ENCODE data around the gene MLXIPL.
"Not testable (repeated sequence)": the region's sequence is repeated elsewhere in the genome, so short reads cannot be mapped to it uniquely, and the experiment has no call there.

The MLXIPL gene

DNA sequence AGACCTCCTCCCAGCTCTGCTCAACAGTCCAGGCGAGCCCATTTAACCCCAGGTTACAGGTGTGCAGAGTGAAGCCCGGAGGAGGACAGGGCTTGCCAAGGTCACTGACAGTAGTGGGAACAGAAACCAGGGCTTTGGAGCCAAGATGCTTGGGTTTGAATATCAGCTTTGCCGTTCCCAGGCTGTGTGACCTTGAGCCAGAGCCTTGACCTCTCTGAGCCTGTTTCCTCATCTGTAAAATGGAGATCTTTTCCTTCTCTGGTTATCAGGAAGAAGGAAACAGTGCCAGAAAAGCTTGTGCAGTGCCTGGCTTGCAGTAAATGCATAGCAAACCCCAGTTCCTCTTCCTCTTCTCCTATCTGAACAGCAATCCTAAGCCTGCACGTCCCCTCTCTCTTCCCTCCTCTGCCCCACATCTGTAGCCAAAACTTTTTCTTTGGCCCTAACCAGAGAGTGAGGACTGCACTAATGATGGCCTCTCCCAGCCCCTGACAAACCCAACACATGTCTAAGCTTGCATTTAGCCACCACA lies 21.4 kb upstream of the MLXIPL start:
- no peak for DNase-seq

DNA sequence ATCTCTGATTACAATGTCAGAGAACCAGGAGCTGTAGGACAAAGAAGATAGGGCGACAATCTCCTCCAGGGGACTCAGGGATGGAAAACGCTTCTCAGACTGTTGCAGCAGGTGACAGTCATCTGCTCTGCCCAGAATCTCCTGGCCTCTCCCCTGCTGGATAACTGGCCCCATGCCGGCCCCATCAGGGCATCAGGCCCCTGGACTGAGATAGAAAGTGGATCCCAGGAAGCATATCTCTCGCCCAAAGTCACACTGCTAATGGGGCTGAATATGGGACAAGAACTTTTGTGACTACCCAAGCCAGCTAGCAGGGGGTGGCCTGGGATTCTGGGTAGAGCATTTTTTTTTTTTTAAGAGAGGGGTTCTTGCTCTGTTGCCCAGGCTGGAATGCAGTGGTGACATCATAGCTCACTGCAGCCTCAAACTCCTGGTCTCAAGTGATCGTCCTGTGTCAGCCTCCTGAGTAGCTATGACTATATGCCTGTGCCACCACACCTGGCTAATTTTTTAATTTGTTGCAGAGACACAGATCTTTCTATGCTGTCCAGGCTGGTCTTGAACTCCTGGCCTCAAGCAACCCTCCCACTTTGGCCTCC lies 20.5 kb upstream of the MLXIPL start:
- DNase-seq = no peak

DNA sequence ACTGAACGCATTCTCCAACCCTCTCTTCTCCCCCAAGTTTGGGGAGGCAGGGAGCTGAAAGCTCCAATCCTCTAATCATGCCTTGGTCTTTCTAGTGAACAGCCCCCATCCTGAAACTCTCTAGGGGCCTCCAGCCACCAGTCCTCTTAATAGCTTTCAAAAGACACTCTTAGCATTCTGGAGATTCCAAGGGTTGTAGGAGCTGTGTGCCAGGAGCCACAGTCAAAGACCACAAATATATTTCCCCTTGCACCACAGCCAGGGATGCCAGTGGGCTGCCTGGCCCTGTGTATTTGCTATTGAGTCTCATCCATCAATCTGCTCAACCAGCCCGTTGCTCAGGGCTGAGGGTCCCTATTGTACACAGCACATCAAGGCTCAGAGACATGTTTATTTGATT lies 18.5 kb upstream of the MLXIPL start:
- no peak for DNase-seq

DNA sequence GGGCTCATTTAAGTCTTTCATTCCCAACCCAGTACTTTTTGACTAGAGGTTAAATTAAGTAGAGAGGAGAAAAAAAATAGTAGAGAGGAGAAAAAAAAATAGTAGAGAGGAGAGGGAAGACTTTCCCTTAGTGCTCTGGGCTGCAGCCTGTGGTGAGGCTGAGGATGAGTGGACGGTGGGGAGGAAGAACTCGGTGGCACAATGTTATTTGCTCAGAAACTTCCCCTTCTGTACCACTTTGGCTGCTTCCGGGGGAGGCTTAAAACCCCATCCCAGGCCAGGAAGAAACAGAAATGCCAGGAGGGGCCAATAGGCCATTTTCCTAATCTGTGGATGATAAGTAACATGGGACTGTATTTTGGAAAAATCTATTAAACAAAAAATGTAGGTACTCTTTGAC lies 14.6 kb upstream of the MLXIPL start:
- no peak for DNase-seq

DNA sequence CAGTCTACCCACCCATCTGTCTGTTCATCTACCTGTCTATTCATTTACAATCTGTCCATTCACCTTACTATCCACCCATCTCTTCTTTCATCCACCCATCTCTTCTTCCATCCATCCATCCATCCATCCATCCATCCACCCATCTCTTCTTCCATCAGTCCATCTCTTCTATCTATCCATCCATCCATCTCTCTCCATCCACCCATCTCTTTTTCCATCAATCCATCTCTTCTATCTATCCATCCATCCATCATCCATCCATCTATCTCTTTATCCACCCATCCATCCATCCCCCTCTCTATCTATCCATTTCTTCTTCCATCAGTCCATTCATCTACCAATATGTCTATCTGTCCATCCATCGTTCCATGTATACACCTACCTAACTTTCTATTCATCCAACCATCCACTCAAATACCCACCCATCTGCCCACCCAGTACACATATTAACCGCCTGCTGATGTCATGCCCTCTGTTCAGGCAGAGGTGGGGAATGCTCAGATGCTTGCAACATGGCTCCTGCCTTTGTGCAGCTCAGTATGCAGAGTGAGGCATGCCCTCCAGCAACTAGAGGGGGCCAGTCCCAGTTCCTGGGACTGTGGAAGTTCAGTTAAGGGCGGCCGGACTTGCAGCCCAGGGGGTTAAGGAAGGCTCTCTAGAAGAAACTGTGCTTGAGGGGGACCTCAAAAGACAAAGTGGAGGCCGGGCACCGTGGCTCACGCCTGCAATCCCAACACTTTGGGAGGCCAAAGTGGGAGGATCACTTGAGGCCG lies 11.3 kb upstream of the MLXIPL start:
- no peak for DNase-seq

DNA sequence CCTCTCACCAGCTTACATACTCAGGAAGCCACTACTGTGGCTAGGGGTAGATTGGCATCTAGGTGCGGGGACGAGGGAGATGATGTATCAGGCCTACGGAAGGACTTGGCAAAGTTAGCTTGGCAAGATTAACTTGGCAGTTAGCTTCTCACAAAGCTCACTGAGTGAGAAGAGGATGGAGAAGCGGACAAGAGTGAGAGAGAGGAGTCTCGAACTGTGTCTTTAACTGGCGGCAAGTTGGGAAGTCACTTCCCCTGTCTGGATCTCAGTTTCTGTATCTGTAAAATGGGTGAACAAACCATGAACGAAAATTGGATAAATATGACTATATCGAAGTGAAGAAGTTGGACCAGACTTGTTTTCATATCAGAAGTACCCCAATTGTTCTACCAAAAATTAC lies 9.5 kb upstream of the MLXIPL start:
- no peak for DNase-seq

DNA sequence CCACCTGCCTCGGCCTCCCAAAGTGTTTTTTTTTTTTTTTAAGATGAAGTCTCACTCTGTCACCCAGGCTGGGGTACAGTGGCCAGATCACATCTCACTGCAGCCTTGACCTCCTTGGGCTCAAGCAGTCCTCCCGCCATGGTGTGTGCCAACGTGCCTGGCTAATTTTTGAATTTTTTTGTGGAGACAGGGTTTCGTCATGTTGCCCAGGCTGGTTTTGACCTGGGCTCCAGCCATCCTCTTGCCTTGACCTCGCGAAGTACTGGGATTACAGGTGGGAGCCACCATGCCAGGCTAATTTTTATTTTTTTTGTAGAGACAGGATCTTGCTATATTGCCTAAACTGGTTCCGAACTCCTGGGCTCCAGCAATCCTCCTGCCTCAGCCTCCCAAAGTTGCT lies 9.0 kb upstream of the MLXIPL start:
- DNase-seq = no peak

DNA sequence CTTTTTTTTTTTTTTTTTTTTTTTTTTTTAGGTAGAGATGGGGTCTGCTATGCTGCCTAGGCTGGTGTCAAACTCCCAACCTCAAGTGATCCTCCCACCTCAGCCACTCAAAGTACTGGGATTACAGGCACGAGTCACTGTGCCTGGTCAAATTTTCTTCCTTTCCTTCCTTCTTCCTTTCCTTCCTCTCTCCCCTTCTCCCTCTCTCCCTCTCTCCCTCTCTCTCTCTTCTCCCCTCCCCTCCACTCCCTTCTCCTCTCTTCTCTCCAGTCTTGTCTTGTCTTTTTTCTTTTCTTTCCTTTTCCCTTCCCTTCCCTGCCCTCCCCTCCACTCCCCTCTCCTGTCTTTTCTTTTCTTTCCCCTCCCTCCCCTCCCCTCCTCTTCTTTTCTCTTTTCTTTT lies 7.2 kb upstream of the MLXIPL start:
- DNase-seq = no peak

DNA sequence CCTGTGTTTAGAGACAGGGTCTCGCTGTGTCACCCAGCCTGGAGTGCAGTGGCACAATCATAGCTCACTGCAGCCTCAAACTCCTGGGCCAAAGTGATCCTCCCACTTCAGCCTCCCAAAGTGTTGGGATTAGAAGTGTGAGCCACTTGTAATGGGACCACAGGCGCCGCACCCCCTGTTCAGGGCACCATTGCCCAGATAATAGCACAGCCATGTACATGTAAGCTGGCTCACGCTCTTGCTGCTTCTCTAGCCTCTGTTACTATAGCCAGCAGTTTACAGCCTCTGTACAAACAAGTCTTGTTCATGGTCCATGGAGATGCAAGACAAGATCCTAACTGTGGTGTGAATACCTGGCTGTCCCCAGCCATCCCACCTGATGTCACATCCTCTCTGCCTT lies 4.2 kb upstream of the MLXIPL start:
- no peak for DNase-seq

DNA sequence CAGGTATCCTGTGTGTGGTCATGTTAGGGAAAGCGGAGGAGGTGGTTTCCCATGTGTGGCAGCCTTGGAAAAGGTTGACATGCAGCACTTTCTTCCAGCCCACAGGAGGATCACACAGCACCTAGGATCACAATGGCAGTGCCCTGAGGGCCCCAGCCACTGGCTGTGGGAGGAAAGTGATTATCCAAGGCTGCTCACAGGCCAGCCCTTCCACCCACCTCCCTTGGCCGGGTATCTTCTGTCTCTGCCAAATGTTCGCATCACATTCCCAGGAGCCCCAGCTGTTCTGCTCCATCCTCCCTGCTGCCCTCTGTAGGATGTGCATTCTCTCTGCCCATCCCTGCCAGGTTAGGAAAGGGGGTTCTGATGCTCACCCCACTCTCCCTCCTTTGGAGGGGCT lies 2.5 kb upstream of the MLXIPL start:
- no peak for DNase-seq

DNA sequence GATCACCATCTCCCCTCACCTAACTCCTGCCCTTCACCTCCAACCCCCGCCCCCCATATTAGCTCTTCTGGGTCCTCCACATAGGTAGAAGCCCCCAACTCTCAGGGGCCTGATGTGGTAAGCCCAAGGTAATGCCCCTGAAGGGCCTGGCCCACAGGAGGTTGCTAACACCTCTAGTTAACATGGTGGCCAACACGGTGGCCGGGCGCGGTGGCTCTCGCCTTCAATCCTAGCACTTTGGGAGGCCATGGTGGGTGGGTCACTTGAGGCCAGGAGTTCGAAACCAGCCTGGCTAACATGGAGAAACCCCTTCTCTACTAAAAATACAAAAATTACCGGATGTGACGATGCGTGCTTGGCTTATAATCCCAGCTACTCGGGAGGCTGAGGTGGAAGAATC lies 954 bp upstream of the MLXIPL start:
- no peak for DNase-seq

DNA sequence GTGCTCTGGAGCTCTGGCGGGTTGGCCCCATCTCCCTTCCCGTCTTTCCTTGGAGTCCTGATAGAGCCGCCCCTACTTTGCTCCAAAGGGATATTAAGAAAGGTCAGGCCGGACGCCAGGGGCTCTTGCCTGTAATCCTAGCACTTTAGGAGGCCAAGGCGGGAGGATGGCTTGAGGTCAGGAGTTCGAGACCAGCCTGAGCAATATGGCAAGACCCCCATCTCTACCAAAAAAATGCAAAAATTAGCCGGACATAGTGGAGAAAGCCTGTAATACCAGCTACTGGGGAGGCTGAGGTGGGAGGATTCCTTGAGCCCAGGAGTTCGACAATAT lies 313 bp upstream of the MLXIPL start:
- no peak for DNase-seq

DNA sequence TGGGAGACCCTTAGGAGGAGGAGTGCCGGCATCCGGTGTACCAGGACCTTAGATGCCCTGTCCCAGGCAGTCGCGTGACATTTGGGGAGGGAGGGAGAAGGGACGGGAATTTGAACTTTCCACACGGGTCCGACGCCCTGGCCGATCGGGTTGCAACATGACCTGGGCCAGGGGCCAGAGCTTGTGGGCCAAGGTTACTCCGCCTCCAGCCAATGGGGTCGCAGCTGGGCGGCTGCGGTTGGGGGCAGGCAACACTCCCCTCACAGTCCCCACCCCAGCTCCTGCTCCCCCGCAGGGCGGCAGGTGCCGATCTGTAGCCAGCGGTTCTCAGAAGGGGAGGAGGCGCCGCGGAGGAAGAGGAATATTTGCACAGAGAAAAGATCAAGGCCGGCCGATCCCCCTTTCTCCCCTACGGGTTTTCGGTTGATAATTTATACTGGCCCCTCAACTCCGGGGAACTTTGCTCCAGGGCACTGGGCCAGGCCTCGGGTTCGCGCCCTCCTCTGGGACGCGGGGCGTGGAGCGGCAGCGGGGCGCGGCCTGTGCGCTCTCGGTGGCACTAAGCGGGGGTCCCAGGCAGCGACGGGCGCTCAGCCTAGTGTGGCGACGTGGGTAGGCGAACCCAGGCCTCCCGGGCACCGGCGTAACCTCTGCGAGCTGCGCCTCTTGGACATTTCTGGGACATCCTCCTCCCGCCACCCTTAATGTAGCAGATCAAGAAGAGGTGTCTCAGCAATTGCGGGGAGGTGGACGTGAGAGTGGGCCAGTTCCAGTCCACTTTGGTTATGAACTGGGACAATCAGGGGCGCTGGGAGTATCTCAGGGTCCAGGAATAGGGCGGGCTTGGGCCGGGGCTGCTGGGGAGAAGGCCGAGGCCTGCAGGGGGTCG lies 1.2 kb downstream of the MLXIPL start:
- DNase-seq = peak; percentile 22

DNA sequence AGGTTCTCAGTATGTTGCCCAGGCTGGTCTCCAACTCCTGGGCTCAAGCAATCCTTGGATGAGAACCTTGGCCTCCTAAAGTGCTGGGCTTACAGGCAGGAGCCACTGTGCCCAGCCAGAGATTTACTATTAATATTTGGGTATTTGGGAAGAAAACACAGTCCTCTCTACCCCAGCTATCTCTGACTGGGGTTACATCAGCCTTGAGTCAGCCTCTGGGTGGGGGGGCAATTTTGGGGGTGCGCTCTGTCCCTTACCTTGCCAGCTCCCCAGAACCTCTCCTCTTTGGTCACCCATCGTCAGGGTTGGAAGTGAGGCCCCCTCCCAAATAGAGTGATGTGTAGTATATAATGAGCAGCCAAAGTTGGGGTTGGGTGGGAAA lies 1.8 kb downstream of the MLXIPL start:
- no peak for DNase-seq

DNA sequence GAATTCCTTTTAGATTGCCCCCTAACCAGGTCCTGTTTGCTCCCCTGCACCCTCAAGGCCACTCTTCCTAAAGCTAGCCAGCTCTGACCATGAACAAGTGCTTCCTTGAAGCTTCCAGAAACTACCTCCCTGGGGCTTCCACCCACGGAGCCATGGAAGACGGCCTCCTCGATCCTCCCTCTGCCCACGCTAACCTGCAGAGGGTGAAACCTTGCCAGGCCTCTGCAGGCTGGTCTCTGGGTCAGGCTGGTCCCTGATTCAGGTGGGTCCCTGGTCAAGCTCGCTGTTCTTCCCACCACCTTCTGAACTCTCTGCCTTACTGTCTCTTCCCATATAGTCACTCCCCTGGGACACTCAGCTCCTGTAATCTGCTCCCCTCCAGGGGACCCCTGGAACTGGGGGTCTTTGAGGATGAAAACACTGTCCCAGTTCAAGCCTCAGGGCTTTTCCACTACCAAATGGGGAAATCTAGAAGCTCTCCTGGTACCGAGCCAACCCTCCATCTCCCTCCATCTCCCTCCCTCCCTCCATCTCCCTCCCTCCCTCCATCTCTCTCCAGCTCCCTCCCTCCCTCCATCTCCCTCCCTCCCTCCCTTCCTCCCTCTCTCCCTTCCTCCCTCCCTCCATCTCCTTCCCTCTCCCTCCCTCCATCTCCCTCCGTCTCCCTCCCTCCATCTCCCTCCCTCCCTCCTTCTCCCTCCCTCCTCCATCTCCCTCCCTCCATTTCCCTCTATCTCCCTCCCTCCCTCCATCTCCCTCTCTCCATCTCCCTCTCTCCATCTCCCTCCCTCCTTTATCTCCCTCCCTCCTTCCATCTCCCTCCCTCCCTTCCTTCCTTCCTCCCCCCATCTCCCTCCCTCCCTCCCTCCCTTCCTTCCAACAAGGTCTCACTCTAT lies 2.9 kb downstream of the MLXIPL start:
- DNase-seq = no peak

DNA sequence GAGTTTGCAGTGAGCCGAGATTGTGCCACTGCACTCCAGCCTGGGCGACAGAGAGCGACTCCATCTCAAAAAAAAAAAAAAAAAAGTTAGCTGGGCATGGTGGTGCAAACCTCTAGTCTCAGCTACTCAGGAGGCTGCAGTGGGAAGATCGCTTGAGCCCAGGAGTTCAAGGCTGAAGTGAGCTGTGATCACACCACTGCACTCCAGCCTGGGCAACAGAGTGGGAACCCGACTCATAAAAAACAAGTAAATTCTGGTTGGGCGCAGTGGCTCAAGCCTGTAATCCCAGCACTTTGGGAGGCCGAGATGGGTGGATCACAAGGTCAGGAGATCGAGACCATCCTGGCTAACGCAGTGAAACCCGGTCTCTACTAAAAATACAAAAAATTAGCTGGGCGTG lies 4.9 kb downstream of the MLXIPL start:
- not testable (repeated sequence) for DNase-seq

DNA sequence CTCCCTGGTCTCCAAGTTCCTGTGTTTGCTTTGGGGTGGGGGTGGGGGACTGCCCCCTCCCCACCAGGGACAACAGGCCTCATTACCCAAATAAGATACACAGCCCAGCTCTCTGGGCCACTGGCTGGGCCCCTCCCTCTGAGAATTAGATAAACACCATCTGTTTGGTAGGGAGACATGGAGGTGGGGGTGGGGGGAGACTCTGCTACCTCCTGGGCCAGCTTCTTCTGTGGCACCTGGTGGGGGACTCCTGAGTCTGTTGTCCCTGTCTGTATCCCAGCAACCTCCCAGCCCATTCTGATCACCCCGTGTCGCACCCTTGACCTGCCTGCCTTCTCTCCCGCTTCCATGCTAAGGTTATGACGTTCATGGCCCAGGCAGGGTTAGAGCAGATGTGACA lies 5.8 kb downstream of the MLXIPL start:
- DNase-seq = no peak

DNA sequence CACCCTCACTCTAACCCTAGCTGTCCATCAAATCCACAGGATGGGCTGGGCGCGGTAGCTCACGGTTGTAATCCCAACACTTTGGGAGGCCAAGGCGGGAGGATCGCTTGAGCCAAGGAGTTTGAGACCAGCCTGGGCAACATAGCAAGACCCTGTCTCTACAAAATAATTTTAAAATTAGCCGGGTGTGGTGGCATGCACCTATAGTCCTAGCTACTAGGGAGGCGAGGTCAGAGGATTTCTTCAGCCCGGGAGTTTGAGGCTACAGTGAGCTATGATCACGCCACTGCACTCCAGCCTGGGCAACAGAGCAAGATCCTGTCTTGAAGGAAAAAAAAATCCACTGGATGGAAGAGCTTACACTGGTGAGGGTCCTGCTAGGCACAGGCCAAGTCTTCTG lies 6.8 kb downstream of the MLXIPL start:
- not testable (repeated sequence) for DNase-seq

DNA sequence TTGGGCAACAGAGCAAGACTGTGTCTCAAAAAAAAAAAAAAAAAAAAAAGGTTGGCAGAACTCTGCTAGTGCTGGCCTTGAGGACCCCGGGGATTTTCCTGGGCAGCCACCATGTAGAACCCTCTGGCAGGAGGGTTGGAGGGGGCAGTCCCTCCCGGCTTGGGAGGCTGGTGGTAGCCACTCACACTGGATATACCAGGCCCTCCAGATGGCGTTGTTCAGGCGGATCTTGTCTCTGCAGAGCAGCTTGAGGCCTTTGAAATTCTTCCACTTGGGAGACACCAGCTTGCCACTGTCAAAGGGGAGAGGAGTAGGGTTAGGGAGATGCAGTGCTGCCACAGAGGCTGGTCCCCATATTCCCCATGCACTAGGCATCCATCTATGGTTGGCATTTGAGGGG lies 8.4 kb downstream of the MLXIPL start:
- peak; percentile 44 for DNase-seq

DNA sequence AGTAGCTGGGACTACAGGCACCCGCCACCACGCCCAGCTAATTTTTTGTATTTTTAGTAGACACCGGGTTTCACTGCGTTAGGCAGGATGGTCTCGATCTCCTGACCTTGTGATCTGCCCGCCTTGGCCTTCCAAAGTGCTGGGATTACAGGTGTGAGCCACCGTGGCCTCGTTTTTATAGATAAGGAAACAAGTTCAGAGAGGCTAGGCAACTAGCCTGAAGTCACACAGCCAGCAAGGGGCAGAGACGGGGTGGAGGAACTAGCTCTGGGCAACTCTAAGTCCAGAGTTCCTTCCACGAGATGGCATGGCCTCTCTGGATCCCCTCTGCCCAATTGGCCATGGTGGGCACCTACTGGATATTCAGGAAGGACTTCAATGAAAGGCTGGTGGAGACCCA lies 9.4 kb downstream of the MLXIPL start:
- DNase-seq = not testable (repeated sequence)

DNA sequence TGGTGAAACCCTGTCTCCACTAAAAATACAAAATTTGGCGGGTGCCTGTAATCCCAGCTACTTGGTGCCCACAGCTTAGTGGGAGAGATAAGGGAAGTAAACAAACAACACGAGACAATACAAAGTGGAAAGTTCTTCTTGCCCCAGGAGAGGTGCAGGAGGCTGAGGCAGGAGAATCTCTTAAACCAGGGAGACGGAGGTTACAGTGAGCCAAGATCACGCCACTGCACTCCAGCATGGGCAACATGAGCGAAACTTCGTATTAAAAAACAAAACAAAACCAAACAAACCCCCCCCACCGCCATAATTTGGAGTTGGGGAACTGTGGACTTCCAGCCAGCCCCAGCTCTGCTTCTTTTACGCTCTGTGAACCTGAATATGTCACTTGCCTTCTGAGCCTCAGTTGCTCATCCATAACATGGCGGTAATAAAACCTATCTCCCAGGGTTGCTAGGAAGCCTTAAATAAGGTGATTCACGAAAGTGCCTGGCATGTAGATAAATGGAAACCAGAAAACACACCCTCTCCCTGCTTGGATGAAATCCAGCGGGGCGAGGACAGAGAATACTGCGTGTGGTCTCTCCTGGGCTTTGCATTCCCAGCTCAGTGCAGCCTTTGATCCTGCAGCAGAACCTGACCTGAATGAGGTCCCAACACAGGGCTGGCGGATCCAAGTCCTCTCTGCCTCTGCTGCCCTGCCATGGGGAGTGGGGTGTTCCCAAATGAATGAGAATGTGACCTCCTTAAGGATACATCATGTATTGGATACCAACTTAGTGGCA lies 10.2 kb downstream of the MLXIPL start:
- DNase-seq = peak; percentile 42
